Right forelimb (tissue), 1 donor: ENCODE results near the gene LRBA.
"Not testable (repeated sequence)": the region's sequence is repeated elsewhere in the genome, so short reads cannot be mapped to it uniquely, and the experiment has no call there.

Experiments
- DNase-seq: peaks from one replicate; pipeline ENCODE4 v3.0.0-alpha.2; 2018

Gene LRBA

DNA sequence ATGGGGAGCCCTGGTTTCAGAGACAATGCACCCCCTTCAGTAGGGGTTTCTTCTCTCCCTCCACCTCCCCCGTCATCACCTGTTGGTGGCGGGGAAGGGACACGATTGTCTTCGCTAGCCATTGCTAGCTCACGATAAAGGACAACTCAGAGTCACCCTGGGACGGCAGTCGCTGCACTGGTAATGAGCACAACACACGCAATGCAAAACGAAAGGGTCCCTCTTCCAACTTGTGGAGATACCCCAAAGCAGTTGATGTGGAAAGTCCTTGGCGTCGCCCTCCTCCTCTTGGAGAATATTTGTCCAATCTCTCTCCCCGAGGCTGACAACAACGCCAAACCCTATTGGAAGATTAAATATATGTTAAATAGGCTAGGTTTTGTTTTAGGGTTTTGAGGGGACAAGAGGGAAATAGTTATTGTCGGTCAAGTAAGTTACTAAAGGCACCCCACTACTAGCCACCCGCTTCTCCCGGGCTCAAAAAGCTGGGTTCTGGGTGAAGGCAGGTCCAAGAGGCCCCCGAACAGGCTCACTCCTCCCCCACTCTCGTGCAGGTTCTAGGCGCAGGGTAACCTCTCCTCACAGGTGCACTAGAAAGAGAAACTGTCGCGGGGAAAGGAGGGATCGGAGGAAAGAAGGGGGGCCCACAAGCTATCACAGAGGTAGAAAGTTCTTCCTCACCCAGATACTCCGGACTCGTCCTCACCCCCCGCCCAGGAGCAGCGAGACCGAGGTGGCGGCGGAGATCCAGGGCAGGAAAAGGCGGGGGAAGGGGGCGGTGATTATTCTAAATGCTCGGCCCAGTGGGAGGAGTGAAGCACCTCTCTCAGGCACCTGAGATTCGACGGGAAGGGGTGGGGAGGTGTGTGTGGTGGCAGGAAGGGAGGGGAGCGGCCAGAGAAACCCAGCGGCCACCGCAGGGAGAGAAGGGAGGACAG lies at the start of gene LRBA:
Gene LRBA, minus strand, starts transcription at position 764 of the 938 bp plus-strand sequence. Its CDS starts 642 bp downstream, at position 122.
- DNase-seq, result peak; percentile 82

DNA sequence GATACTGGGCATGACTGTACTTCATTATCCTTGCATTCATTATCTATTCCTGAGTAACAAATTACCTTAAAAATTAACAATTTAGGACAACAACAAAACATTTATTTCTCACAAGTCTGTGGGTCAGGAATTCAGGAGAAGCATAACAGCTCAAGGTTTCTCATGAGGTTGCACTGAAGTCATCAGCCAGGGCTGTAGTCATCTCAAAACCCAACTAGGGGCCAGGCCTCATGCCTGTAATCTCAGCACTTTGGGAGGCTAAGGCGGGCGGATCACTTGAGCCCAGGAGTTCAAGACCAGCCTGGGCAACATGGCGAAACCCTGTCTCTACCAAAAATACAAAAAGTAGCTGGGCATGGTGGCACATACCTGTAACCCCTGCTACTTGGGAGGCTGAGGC lies 48.1 kb upstream of the LRBA start:
- not testable (repeated sequence) for DNase-seq

- no peak for DNase-seq
These were observed 40.5 kb upstream of the LRBA start for GRCh38 chr4:151055539-151055938.

DNA sequence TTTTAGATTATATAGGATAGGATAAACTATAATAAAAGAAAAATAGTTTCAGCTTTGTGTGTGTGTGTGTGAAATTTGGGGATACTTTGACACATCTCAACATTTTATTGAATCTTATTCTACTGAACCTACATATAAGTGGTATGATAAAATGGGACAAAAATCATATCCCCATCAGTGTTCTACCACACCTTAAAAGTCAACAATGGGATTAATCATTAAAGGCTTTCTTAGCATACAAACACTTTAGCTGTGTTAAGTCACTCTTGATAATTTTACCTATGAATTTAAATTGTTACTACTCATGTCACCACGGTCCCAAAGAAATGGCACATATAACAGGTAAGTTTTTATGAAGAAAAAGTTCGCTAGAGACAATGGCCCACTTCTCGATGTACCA lies 37.7 kb upstream of the LRBA start:
- no peak for DNase-seq

- DNase-seq, result no peak
These were observed 34.4 kb upstream of the LRBA start for GRCh38 chr4:151049430-151049884.

GRCh38 chr4:151048913-151049312 lies 33.8 kb upstream of the LRBA start:
- DNase-seq, result no peak

- DNase-seq, result no peak
These were observed 31.5 kb upstream of the LRBA start for GRCh38 chr4:151046609-151047008.

DNA sequence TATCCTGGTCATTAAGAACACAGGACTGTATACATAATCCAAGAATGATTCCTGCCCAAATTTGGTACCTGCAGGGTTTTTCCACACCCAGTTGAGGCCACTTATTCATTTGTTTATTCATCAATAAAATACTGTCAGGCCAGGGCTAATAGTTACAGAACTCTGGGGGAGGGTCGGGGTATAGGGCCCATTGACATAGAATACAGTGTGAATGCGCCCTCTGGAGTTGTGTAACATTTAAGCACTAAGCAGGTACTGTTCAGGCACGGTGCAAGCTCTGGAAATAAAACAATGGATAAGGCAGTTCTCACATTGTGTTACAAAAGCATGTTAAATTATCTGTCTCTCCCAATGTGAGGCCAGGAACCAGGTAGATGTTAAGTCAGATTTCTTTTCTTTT lies 30.8 kb upstream of the LRBA start:
- DNase-seq, result no peak

GRCh38 chr4:151043803-151044515 lies 28.9 kb upstream of the LRBA start:
- no peak for DNase-seq

DNA sequence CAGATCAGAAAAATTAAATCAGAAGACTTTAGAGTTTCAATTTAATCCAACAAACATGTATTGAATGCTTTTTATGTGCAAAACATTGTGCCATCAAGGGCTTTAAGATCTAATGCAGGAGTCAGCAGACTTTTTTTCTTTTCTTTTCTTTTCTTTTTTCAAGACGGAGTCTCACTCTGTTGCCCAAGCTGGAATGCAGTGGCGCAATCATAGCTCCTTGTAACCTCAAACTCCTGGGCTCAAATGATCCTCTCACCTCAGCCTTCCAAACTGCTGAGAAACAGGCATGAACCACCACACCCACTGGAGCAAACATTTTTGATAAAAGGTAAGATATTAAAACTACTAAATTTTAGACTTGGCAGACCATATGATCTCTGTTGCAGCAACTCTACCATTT lies 24.6 kb upstream of the LRBA start:
- no peak for DNase-seq

- DNase-seq, result no peak
These were observed 23.5 kb upstream of the LRBA start for GRCh38 chr4:151038452-151039157.

DNA sequence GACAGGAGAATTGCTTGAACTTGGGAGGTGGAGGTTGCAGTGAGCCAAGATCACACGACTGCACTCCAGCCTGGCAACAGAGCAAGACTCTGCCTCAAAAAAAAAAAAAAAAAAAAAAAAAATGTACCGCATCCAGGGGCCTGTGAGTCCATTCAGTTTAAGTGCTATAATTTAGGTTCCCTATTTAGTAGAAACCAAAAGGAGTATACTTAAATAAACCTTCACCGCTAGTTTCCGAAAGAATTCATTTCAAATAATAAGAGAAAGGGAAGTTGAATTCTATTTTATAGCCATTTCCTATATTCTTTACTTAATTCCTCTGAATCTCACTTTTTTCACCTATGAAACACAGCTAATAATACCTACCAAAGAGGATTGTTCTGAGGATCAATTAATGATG lies 20.8 kb upstream of the LRBA start:
- DNase-seq, result no peak

- DNase-seq, result no peak
These were observed 20.2 kb upstream of the LRBA start for GRCh38 chr4:151035328-151035727.

- DNase-seq, result no peak
These were observed 19.7 kb upstream of the LRBA start for GRCh38 chr4:151034829-151035228.

DNA sequence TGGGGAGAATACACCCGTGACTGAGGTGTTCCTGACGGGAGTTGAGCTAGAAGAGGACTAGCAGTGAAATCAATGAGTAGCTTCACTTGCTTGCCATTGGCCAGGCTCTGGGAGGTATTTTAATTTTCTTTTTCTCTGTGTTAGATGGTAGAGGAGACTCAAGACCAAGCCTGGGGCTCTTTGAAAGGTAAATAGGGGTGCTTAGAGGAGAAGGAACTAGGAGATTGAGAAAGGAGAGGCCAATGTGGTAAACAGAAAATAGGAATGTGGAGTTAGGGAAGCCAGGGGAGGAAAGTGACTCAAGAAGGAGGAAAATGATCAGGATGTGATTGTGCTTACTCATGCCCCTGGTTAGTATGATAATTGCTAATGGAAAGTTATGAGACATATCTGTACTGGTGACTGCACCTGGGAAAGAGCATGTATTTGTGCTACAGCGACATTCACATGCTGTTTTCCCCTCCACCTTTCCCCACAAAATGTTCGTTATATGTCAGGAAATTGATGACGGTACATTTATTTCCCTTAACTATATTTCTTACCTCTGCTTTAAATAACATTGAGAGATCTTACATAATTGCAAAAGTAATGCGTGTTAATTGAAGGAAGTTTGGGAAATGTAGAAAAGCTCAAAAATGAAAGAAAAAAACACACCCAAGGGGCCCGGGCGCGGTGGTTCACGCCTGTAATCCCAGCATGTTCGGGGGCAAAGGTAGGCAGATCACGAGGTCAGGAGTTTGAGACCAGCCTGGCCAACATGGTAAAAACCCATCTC lies 16.9 kb upstream of the LRBA start:
- no peak for DNase-seq

DNA sequence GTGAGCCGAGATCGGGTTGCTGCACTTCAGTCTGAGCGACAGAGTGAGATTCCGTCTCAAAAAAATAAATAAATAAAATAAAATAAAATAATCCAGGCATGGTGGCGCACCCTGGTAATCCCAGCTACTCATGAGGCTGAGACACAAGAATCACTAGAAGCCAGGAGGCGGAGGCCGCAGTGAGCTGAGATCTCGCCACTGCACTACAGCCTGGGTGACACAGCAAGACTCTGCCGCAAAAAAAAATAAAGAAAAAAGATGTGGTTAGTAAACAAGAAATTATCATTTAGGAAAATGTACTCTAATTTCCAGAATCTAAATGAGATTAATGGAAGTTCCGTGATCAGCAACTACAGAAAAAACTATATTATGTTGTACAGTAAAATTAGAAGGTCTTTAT lies 14.5 kb upstream of the LRBA start:
- no peak for DNase-seq

GRCh38 chr4:151029006-151029405 lies 13.9 kb upstream of the LRBA start:
- DNase-seq, result not testable (repeated sequence)

- no peak for DNase-seq
These were observed 10.7 kb upstream of the LRBA start for GRCh38 chr4:151025759-151026158.

GRCh38 chr4:151022586-151022985 lies 7.5 kb upstream of the LRBA start:
- no peak for DNase-seq

GRCh38 chr4:151021637-151022334 lies 6.7 kb upstream of the LRBA start:
- no peak for DNase-seq

DNA sequence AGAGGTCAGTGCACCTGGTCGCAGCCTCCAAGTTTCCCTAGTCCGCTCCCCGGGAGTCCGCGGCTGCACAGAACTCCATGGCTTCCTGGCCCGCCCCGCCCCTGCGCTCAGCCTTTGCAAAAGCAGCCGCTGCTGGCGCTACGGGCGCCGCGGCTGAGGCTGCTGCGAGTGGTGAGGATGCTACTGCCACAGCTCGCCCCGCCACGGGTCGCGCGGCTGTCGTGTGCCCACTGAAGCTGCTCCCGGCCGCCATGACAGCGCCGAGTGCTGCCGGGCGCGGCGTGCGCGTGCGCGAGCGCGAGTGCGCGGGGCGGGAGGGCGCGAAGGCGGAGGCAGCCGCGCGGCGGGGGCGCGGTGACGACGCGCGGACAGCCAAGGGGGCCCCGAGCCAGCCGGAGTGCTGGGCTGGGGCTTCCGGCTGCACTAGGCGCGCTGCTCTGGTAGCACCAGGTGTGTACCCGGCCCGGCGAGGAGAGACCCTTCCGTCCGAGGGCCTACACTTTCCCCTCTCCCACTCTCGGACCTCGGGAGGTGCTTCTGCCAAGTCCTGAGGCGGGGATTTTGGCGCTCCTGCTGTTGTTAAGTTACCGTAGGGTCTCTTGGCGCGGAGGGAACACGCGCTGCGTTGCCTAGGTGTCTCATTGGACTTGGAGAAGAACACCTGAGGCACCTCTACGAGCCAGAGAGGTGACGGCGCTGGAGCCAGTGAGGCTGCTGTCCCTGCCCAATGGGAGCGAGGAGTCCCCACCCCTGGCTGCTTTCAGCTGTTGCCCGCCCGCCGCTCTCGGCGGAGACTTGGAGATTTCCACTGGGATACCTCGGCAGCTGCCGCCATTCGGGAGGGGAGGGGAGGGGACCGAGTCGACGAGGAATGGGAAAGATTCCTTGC lies 619 bp upstream of the LRBA start:
- DNase-seq, result peak; percentile 89
